Stimulated activated CD8-positive, alpha-beta memory T cell treated with anti-CD3 and anti-CD28 coated beads, Interleukin-7, amount 100 ng/mL, for 4 hours (primary cell): ENCODE results near the gene FOXRED2.
"Not testable (repeated sequence)": the region's sequence is repeated elsewhere in the genome, so short reads cannot be mapped to it uniquely, and the experiment has no call there.

Experiments
- DNase-seq, 2 donors: peaks; one replicate each; pipeline ENCODE4 v3.0.0-alpha.2; 2020; ENCODE audit warnings: low read depth in 2 of 2

Gene FOXRED2

GRCh38 chr22:36470162-36470993, 36.5 kb downstream of the FOXRED2 start:
- peak; percentile 72 to 75 for DNase-seq

GRCh38 chr22:36469094-36469710, 37.6 kb downstream of the FOXRED2 start:
- no peak for DNase-seq

GRCh38 chr22:36467946-36468345, 38.9 kb downstream of the FOXRED2 start:
- DNase-seq, result no peak

GRCh38 chr22:36467042-36467810, 39.6 kb downstream of the FOXRED2 start:
- no peak for DNase-seq

GRCh38 chr22:36466258-36466657, 40.6 kb downstream of the FOXRED2 start:
- no peak for DNase-seq

GRCh38 chr22:36465232-36466021, 41.4 kb downstream of the FOXRED2 start:
- no peak for DNase-seq

GRCh38 chr22:36464715-36465231, 42.1 kb downstream of the FOXRED2 start:
- DNase-seq, result no peak

- DNase-seq, result no peak
Observed at GRCh38 chr22:36463783-36464184, 43.1 kb downstream of the FOXRED2 start.

GRCh38 chr22:36461665-36462649, 44.9 kb downstream of the FOXRED2 start:
- DNase-seq, result no peak

- no peak for DNase-seq
Observed at GRCh38 chr22:36460202-36460601, 46.6 kb downstream of the FOXRED2 start.

GRCh38 chr22:36457688-36458450, 49.0 kb downstream of the FOXRED2 start:
- no peak for DNase-seq

- no peak for DNase-seq
Observed at GRCh38 chr22:36456464-36456845, 50.4 kb downstream of the FOXRED2 start.

- DNase-seq, result no peak
Observed at GRCh38 chr22:36455571-36456463, 51.0 kb downstream of the FOXRED2 start.

- peak; percentile 88 to 98 for DNase-seq
Observed at GRCh38 chr22:36454916-36455570, 51.8 kb downstream of the FOXRED2 start.

GRCh38 chr22:36453855-36454378, 52.9 kb downstream of the FOXRED2 start:
- no peak for DNase-seq

- not testable (repeated sequence) for DNase-seq
Observed at GRCh38 chr22:36452978-36453607, 53.7 kb downstream of the FOXRED2 start.
